GM11168 (cell line): Measurements from ENCODE around the gene DTNBP1.
"Not testable (repeated sequence)": the region's sequence is repeated elsewhere in the genome, so short reads cannot be mapped to it uniquely, and the experiment has no call there.

Experiments
- in situ Hi-C: fragments of 300-500 bp; cut with MboI; formaldehyde crosslinking; loops from one replicate; pipeline ENCODE4 v1.12.0; 2022; ENCODE audit warnings: low sequenced_read_pairs; ENCODE audit not compliant: unreplicated experiment

Gene DTNBP1

DNA sequence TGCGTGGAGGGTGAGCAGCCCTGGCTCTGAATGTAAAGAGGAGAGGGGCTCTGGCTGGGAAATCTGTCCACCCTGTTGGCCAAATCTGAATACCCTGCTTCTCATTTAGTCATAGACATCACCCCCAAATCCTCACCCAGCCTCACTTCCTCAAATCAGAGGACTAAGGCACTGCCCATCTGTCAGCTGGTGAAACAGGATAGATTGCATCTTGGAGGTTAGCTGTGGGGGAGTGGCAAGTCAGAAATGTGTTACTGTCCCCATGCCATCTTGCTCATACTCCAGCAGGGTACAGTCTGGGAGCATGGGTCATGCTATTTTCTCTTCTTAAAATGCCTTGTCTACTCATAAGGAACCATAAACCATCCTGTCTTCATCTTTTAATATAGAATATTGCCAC is 9.5 kb upstream of the DTNBP1 start:
- in situ Hi-C loops, result no loop called here

- in situ Hi-C loops, result no loop called here
Observed at GRCh38 chr6:15668918-15669317, 6.1 kb upstream of the DTNBP1 start.

- in situ Hi-C loops, result not testable (repeated sequence)
Observed at GRCh38 chr6:15666896-15667295, 4.1 kb upstream of the DTNBP1 start.

DNA sequence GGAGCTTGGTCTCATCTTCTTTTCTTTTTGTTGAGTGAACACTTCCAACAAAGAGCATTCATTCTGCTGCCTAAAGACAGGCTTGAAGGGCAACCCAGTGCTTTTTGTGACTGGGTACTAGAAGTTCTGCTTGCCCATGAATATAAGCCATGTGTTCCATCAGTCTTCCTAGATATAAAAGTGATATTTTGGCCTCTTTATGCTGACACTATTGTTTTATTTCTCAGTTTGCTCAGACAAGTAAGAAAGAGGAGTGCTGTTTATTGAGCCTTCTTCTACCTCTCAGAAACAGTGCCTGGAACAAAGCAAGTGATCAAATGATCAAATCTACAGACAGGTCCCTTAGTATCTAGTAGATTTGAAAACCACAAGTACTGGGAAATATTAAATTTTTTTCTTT is 2.4 kb upstream of the DTNBP1 start:
- in situ Hi-C loops, result no loop called here

- in situ Hi-C loops, result no loop called here
Observed at GRCh38 chr6:15663130-15663871, 473 bp upstream of the DTNBP1 start.

DNA sequence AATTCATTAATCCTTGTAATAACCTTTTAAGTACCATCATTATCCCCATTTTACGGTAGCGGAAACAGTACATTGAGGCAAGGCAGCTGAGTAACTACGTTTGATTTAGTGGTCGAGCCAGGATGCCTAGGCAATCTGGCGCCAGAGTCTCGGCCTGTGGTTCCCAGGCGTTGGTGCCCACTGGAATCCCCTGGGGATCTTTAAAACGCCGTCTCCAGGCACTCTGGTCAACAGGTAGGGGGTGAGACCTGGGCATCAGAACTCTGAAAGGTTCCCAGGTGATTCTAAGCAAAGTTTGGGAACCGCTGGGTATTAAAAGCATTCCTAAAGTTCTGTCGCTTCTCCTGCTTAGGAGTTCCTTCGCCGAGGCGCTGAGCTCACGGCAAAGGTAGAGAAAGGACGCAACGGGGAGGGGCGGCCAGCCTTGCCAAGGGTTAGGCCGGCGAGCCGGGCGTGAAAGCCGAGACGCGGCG is 939 bp downstream of the DTNBP1 start:
- in situ Hi-C loops, result no loop called here

DNA sequence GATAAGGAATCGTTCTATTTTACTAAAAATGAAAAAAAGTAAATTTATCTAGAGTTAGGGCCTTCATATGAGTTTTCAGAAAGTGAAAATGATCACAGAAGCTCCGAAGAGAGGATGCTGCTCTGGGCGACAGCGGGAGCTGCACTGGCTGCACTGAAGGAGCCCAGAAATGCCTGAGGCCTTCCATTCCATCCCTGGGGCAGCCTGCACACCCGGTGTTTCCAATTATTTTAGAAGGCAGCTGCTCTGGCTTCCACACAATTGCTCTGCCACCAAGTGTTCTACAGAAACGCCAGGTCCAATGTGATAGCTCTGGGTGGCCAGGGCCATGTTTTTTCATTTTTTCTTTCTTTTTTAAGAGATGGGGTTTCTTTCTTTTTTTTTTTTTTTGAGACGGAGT is 3.6 kb downstream of the DTNBP1 start:
- in situ Hi-C loops, result no loop called here

- in situ Hi-C loops, result no loop called here
Observed at GRCh38 chr6:15658181-15658744, 4.6 kb downstream of the DTNBP1 start.

- in situ Hi-C loops, result no loop called here
Observed at GRCh38 chr6:15657290-15657689, 5.5 kb downstream of the DTNBP1 start.

DNA sequence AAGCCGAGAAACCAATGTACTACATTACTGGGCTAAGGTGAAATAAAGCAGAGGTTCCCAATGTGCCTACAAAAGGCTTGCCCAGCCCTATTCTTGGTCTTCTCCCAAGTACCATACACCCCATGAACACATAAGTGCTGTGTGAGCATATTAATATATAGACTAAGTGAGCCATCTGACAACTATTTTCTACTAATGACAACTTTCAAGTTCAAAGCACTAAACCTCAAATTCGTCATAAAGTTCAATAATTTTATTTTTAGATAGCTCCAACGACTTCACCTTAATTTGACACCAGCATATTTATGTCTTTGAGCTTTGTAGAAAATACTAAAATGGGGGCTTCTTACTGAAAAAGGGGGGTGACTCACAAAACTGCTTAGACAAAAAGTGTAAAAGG is 6.7 kb downstream of the DTNBP1 start:
- in situ Hi-C loops, result no loop called here

GRCh38 chr6:15654250-15654649 is 8.6 kb downstream of the DTNBP1 start:
- in situ Hi-C loops, result no loop called here

- in situ Hi-C loops, result no loop called here
Observed at GRCh38 chr6:15653581-15653980, 9.2 kb downstream of the DTNBP1 start.

DNA sequence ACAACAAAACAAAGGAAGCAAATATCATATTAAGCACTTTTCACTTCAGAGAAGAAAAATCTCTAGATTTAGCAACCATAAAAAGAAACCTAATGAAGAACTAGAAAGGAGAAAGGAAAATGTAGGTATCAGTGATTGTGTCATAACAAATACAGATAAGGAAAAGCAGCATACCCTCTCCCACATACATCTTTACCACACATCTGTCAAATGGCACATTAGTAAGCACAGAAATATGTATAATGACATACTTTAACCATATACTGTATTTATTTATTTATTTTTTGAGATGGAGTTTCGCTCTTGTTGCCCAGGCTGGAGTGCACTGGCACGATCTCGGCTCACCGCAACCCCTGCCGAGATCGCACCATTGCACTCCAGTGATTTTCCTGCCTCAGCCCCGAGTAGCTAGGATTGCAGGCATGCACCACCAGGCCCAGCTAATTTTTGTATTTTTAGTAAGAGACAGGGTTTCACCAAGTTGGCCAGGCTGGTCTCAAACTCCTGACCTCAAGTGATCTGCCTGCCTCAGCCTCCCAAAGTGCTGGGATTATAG is 12.7 kb downstream of the DTNBP1 start:
- in situ Hi-C loops, result not testable (repeated sequence)

- in situ Hi-C loops, result no loop called here
Observed at GRCh38 chr6:15644904-15645303, 17.9 kb downstream of the DTNBP1 start.

- in situ Hi-C loops, result no loop called here
Observed at GRCh38 chr6:15643542-15643941, 19.3 kb downstream of the DTNBP1 start.

GRCh38 chr6:15642276-15642675 is 20.6 kb downstream of the DTNBP1 start:
- in situ Hi-C loops, result no loop called here

DNA sequence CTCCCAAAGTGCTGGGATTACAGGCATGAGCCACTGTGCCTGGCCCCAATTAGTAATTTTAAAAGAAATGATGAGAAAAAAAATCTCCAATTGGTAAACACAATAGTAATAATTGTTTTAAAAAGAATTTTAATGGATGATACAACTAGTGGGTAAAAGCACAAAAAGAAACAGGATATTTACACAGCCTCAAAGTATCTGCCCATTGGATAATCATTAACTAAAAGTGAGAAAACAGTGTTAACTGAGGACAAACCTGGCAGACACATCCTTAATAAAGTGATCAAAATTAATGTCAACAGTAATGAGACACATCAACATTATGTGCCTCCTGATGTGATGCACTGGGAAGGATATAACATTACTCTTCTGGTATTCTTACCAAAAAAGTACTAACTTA is 24.5 kb downstream of the DTNBP1 start:
- in situ Hi-C loops, result no loop called here

DNA sequence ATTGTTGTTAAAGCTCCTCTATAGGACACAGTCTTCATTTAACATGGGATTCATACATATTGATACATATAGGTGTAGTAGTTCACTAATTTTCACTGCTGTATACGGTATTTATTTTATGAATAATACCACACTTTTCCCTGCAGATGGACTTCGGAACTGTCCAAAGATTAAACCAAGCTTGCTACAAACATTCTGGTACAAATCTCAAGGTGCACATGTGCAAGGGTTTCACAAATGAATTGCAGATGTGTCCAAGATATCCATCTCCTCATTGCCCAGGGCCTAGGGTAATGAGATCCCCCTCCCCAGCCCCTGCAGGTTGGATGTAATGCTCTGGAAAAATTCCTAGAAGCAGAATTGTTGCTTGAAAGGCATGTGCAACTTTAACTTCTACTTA is 31.4 kb downstream of the DTNBP1 start:
- in situ Hi-C loops, result no loop called here

GRCh38 chr6:15630202-15630601 is 32.6 kb downstream of the DTNBP1 start:
- in situ Hi-C loops, result no loop called here

- in situ Hi-C loops, result no loop called here
Observed at GRCh38 chr6:15629487-15629886, 33.3 kb downstream of the DTNBP1 start.

- in situ Hi-C loops, result no loop called here
Observed at GRCh38 chr6:15628499-15629131, 34.2 kb downstream of the DTNBP1 start.
